Lung (tissue), 12 donors: ENCODE results near the gene SLC35C1. TPM values are rescaled to one million over a fixed set of nuclear protein-coding genes. Genes with fewer than 3 reads are reported as not detected.

Experiments
- ATAC-seq: fragments of 200-7000 bp; cut with Tn5 transposase; one replicate; pipeline ENCODE4 v1.9.1; 2020; ENCODE audit warnings: moderate number of reproducible peaks; ENCODE audit not compliant: insufficient read depth, low FRiP score
- DNase-seq, 3 donors: peaks; one replicate each; pipeline ENCODE4 v3.0.0-alpha.2; 2013 to 2017
- H3K27ac ChIP-seq, 2 donors: one replicate each; pipeline ENCODE4 v1.5.1; 2013; ENCODE audit warnings: mild to moderate bottlenecking in 2 of 2, moderate library complexity in 2 of 2, control low read depth in 1 of 2, inconsistent platforms in 1 of 2, low read depth in 1 of 2, low read length in 1 of 2
- H3K27me3 ChIP-seq, 3 donors: one replicate each; pipeline ENCODE4 v1.5.1; 2013; ENCODE audit warnings: low read length in 2 of 3; ENCODE audit not compliant: control insufficient read depth in 3 of 3, insufficient read depth in 3 of 3
- H3K36me3 ChIP-seq, 4 donors: one replicate each; pipeline ENCODE4 v1.5.1; 2013; ENCODE audit warnings: low read length in 4 of 4, mild to moderate bottlenecking in 1 of 4, moderate library complexity in 1 of 4; ENCODE audit not compliant: control insufficient read depth in 4 of 4, insufficient read depth in 4 of 4
- H3K4me1 ChIP-seq, 5 donors: one replicate each; pipeline ENCODE4 v1.5.1; 2013; ENCODE audit warnings: low read length in 5 of 5, mild to moderate bottlenecking in 2 of 5, moderate library complexity in 1 of 5; ENCODE audit not compliant: control insufficient read depth in 5 of 5, insufficient read depth in 5 of 5
- H3K4me3 ChIP-seq: one replicate; pipeline ENCODE4 v1.5.1; 2013; ENCODE audit warnings: mild to moderate bottlenecking, control low read depth, moderate library complexity
- H3K9ac ChIP-seq, 2 donors: one replicate each; pipeline ENCODE4 v1.5.1; 2013; ENCODE audit warnings: low read length in 2 of 2, control low read depth in 1 of 2; ENCODE audit not compliant: insufficient read depth in 1 of 2
- H3K9me3 ChIP-seq, 4 donors: one replicate each; pipeline ENCODE4 v1.5.1; 2013; ENCODE audit warnings: low read length in 3 of 4, mild to moderate bottlenecking in 1 of 4, moderate library complexity in 1 of 4; ENCODE audit not compliant: control insufficient read depth in 4 of 4, insufficient read depth in 3 of 4
- WGBS, 2 donors: extraction: QIAGEN DNeasy Blood & Tissue Kit; methylation state at CpG; one replicate each; pipeline ENCODE4 v1.1.7; 2013; 5-methylcytosine and 5-hydroxymethylcytosine counted together
- polyA plus RNA-seq, 2 donors: library from polyadenylated mRNA; stranded (reverse); fragments of 200-250 nt; gene quantifications; one replicate each; pipeline ENCODE4 v1.2.1, GENCODE V29; 2013
- total RNA-seq, 2 donors: library from RNA; depleted of rRNA in 1 of 2; stranded (reverse); fragments of >200 nt in 1 of 2; gene quantifications; one replicate each; pipeline ENCODE4 v1.2.1, GENCODE V29; 2014 to 2021
- TF ChIP-seq, protein P1 (sequence below): IDR thresholded peaks from 2 replicates; pipeline ENCODE4 v1.5.1; 2012; ENCODE audit warnings: mild to moderate bottlenecking; ENCODE audit errors: control extremely low read depth, extremely low read depth
- donor health status: control.
- donor health status: control.
- donor health status: Bipolar disorder and iron deficiency.
- donor health status: healthy.
- donor health status: DM: yes; HTN: yes; CAD: no.

Gene SLC35C1
- total and polyA plus RNA-seq, 4 donors, result 5.4 to 35.9 (median 24.1) TPM

DNA sequence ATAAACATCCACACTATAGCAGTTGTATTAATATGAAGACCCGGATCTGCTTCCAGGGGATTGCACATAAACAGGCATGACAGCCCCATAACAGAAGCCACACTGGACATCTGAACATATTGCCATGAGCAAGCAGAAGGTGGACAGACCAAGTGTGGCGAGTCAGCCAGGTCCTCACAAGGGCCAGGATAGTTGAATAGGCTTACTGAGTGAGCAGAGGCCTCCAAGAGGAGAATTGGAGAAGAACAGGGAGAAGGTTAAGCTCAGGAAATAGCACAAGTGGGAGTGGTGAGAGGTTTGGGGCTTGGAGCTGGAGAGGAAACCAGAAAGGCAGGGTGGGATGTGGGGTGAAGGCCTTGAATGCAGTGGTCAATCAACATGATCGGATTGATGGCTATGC, 10.8 kb downstream of the SLC35C1 start:
- H3K27me3 ChIP-seq, result no peaks in the 10 kb centered on the region
- no peaks in the 10 kb centered on the region for H3K4me1 ChIP-seq
- no peaks in the 10 kb centered on the region for H3K9me3 ChIP-seq
- DNase-seq (no peak), ATAC-seq (no peak)
- no peak overlapping the region for H3K9ac ChIP-seq
- TF ChIP-seq, protein P1, sequence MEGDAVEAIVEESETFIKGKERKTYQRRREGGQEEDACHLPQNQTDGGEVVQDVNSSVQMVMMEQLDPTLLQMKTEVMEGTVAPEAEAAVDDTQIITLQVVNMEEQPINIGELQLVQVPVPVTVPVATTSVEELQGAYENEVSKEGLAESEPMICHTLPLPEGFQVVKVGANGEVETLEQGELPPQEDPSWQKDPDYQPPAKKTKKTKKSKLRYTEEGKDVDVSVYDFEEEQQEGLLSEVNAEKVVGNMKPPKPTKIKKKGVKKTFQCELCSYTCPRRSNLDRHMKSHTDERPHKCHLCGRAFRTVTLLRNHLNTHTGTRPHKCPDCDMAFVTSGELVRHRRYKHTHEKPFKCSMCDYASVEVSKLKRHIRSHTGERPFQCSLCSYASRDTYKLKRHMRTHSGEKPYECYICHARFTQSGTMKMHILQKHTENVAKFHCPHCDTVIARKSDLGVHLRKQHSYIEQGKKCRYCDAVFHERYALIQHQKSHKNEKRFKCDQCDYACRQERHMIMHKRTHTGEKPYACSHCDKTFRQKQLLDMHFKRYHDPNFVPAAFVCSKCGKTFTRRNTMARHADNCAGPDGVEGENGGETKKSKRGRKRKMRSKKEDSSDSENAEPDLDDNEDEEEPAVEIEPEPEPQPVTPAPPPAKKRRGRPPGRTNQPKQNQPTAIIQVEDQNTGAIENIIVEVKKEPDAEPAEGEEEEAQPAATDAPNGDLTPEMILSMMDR, result no peak
- H3K4me3 ChIP-seq, result no peak overlapping the region
- H3K36me3 ChIP-seq, result peaks cover 0 to 19% (median 3%) of the 10 kb centered on the region in 4 donors
- 90% methylated on average over 3 of the region's 3 CpGs for WGBS, 2 donors
- H3K27ac ChIP-seq, result no peak overlapping the region

- Histone ChIP-seq H3K36me3 (peaks cover 0 to 10% (median 3%) of the 10 kb centered on the region in 4 donors), H3K9me3 (no peaks in the 10 kb centered on the region), H3K27ac (no peak overlapping the region), H3K4me3 (no peak overlapping the region), H3K9ac (no peak overlapping the region), H3K27me3 (no peaks in the 10 kb centered on the region), H3K4me1 (no peaks in the 10 kb centered on the region)
- ATAC-seq, result no peak
- TF ChIP-seq, protein P1, result no peak
- WGBS, 2 donors, result 75 to 95% methylated on average over 3 of the region's 3 CpGs
- DNase-seq, result no peak
Measured at GRCh38 chr11:45816614-45817013, 11.7 kb downstream of the SLC35C1 start.

- H3K4me3 ChIP-seq, result no peak overlapping the region
- no peaks in the 10 kb centered on the region for H3K9me3 ChIP-seq
- no peak for ATAC-seq
- H3K27me3 ChIP-seq, result no peaks in the 10 kb centered on the region
- peaks cover 0 to 5% (median 2%) of the 10 kb centered on the region in 4 donors for H3K36me3 ChIP-seq
- no peaks in the 10 kb centered on the region for H3K4me1 ChIP-seq
- 91 to 96% methylated on average over 7 of the region's 7 CpGs for WGBS, 2 donors
- no peak overlapping the region for H3K27ac ChIP-seq
- DNase-seq, result no peak
- H3K9ac ChIP-seq, result no peak overlapping the region
- TF ChIP-seq, protein P1, result no peak
Measured at GRCh38 chr11:45817191-45817590, 12.2 kb downstream of the SLC35C1 start.

GRCh38 chr11:45818961-45819605, 14.1 kb downstream of the SLC35C1 start:
- Histone ChIP-seq H3K36me3 (no peaks in the 10 kb centered on the region), H3K9ac (no peak overlapping the region), H3K4me1 (peaks cover 0 to 9% (median 0%) of the 10 kb centered on the region in 5 donors), H3K4me3 (no peak overlapping the region), H3K27me3 (no peaks in the 10 kb centered on the region), H3K9me3 (no peaks in the 10 kb centered on the region), H3K27ac (no peak overlapping the region)
- DNase-seq (no peak), ATAC-seq (no peak)
- WGBS, 2 donors, result 91 to 95% methylated on average over 6 of the region's 6 CpGs
- TF ChIP-seq, protein P1, result no peak
